Right lobe of liver (tissue), 4 donors: ENCODE results near the gene PLS3.

Experiments used
- CTCF ChIP-seq, 4 donors: fragments of 200-600 bp in 3 of 4; fragments of 450-650 bp in 1 of 4; IDR thresholded peaks; one replicate each; pipeline versions ENCODE4 v1.5.1 to v1.8.0; 2016 to 2022; ENCODE audit warnings: antibody characterized with exemption in 4 of 4, mild to moderate bottlenecking in 2 of 4
- POLR2A ChIP-seq: fragments of 450-650 bp; IDR thresholded peaks from one replicate; pipeline ENCODE4 v1.6.1; 2017; ENCODE audit warnings: antibody characterized with exemption, mild to moderate bottlenecking
- donor health status: DM: no; HTN: no; CAD: no.
- donor health status: DM: no; HTN: no; CAD: no.
- donor health status: DM: no; HTN: yes; CAD: no.

- TF ChIP-seq POLR2A (no peak), CTCF (IDR thresholded peaks at IDR 0.05) (no peak)
Measured at GRCh38 chrX:115625572-115626301, 64.8 kb downstream of the PLS3 start.
